ENCODE measurements around the gene STRAP.
A peak's percentile ranks its signal among the peaks of the same experiment; 100 is the strongest.

STRAP gene, protein sequence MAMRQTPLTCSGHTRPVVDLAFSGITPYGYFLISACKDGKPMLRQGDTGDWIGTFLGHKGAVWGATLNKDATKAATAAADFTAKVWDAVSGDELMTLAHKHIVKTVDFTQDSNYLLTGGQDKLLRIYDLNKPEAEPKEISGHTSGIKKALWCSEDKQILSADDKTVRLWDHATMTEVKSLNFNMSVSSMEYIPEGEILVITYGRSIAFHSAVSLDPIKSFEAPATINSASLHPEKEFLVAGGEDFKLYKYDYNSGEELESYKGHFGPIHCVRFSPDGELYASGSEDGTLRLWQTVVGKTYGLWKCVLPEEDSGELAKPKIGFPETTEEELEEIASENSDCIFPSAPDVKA

GRCh38 chr12:15882118-15882971 is at the start of gene STRAP:
Gene STRAP (plus strand): TSS chr12:15882387. CDS start chr12:15882708, 321 bp downstream.
- DNase-seq (ENCODE audit: low read depth), result peak; percentile 97
- TF ChIP-seq, protein P1, sequence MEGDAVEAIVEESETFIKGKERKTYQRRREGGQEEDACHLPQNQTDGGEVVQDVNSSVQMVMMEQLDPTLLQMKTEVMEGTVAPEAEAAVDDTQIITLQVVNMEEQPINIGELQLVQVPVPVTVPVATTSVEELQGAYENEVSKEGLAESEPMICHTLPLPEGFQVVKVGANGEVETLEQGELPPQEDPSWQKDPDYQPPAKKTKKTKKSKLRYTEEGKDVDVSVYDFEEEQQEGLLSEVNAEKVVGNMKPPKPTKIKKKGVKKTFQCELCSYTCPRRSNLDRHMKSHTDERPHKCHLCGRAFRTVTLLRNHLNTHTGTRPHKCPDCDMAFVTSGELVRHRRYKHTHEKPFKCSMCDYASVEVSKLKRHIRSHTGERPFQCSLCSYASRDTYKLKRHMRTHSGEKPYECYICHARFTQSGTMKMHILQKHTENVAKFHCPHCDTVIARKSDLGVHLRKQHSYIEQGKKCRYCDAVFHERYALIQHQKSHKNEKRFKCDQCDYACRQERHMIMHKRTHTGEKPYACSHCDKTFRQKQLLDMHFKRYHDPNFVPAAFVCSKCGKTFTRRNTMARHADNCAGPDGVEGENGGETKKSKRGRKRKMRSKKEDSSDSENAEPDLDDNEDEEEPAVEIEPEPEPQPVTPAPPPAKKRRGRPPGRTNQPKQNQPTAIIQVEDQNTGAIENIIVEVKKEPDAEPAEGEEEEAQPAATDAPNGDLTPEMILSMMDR (conservative IDR thresholded peaks at IDR 0.05; ENCODE audit: low read length), result no peak
- peak within 1 kb of the TSS; percentile 95 for H3K4me3 ChIP-seq (ENCODE audit: low read length)

DNA sequence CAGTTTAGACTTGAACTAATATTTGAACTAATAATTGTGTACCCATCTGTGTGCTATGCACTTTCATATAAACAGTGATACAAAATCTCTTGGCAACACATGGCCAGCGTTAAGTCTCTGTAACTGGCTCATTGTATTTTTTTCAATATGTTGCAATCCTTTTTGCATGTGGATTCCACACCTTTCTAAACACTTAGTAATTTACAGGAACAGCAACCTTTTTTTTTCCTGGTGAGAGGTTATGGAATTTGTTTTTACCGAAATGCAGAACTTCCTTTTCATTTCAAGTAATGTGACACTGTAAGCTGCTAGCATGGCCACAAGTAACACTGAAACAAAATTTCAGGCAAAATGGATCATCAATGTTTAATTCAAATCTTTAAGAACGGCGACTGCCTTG is 47.6 kb upstream of the STRAP start:
- no peak overlapping the region for H3K4me3 ChIP-seq (ENCODE audit: low read length)
- DNase-seq (ENCODE audit: low read depth), result peak; percentile 53
- TF ChIP-seq, protein P1 (conservative IDR thresholded peaks at IDR 0.05; ENCODE audit: low read length), result no peak

DNA sequence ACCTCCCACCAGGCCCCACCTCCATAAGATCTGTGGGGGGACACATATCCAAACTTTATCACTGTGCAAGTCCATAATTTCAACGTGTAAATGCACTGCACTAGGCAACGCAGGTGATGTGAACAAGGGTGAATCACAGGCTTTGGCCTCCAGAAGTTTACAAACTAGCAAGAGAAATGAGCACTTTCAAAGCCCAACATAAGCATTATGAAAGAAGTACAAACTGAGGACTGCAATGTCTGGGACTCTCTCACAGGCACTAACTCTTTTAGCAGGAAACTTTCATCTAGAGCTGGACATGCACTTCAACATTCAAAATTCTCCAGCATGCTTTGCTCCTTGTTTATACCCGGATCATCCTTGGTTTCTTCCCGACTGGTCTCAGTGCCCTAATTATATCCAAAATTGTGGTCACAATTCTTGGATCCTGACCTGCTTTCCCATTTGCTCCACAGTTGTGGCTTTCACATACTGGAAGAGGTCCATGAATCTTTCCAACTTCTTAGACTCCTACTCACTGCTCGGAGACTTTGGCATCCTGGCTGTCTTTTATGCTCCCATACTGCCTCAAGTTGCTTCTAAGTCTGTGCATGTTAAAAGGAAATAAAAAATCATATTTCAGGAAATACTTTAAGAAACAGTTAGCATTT is 44.9 kb upstream of the STRAP start:
- peak; percentile 95 for DNase-seq (ENCODE audit: low read depth)
- H3K4me3 ChIP-seq (ENCODE audit: low read length), result no peak overlapping the region
- TF ChIP-seq, protein P1 (conservative IDR thresholded peaks at IDR 0.05; ENCODE audit: low read length), result no peak

- DNase-seq (ENCODE audit: low read depth), result no peak
- TF ChIP-seq, protein P1 (conservative IDR thresholded peaks at IDR 0.05; ENCODE audit: low read length), result no peak
- H3K4me3 ChIP-seq (ENCODE audit: low read length), result no peak overlapping the region
These were observed 43.1 kb upstream of the STRAP start for GRCh38 chr12:15839041-15839440.

DNA sequence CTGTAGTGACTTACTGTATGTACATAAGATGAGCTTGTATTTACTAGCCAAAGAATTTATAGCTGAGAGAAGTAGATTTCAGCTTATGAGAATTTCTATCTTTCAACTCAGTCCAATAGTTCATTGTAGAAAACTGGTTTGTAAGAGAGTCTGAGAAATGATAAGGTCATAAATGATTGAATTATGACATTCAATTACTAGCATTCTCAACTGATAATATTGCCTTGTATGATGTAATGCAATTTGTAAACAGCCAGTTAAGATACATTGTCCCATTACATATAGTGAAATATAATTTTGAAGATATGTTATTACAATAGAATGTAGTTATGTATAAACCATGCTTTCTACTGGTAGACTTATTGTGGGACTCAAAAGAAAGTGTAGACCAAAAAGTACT is 42.5 kb upstream of the STRAP start:
- no peak for DNase-seq (ENCODE audit: low read depth)
- H3K4me3 ChIP-seq (ENCODE audit: low read length), result no peak overlapping the region
- TF ChIP-seq, protein P1 (conservative IDR thresholded peaks at IDR 0.05; ENCODE audit: low read length), result no peak

DNA sequence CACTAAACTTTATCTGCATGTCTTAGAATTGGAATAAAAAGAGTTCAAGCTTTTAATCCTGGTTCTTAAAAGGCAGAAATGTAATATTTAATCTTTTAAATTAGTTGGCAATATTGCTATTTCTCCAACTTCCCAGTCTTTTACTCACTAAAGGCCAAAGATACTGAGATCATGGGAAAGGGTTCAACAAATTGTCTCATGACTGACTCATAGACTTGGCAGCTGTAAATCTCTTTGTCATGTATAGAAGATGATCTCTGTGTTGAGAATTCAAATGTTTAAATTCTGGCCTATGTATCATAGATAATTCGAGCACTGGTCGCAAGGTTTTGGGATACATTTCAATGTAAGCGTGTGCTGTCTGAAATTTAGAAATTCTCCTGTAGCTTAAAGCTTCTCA is 40.1 kb upstream of the STRAP start:
- no peak overlapping the region for H3K4me3 ChIP-seq (ENCODE audit: low read length)
- DNase-seq (ENCODE audit: low read depth), result peak; percentile 79
- TF ChIP-seq, protein P1 (conservative IDR thresholded peaks at IDR 0.05; ENCODE audit: low read length), result no peak

Measured in AG10803 (cell line).